HepG2 (cell line): Measurements from ENCODE around the gene FUBP3. TPM values are rescaled to one million over a fixed set of nuclear protein-coding genes. Genes with fewer than 3 reads are reported as not detected.

Experiments
- ATAC-seq: fragments of 200-7000 bp; cut with Tn5 transposase; 3 replicates; pipeline ENCODE4 v1.9.1; 2020; ENCODE audit warnings: mild to moderate bottlenecking, moderate library complexity
- BruUV-seq: library from RNA; stranded (reverse); fragments of 400-500 nt; replicated peaks from 2 replicates; lab custom pipeline; 2021; lab: Mats Ljungman, UMichigan
- CTCF ChIA-PET: fragments of 300-600 bp; formaldehyde crosslinking; extraction: SDS; loops from one replicate; lab custom pipeline; 2021; ENCODE audit warnings: low total read pairs, inconsistent platforms, low intra/inter-chr PET ratio; lab: Yijun Ruan, JAX
- POLR2A ChIA-PET: fragments of 350-600 bp; sonication (Branson Sonifier 250); formaldehyde crosslinking; loops from one replicate; lab custom pipeline; 2020; ENCODE audit warnings: antibody characterized with exemption, inconsistent platforms; lab: Yijun Ruan, JAX
- DNase-seq: peaks from one replicate; pipeline ENCODE4 v3.0.0-alpha.2; 2015; ENCODE audit warnings: low spot score
- FAIRE-seq: peaks from 3 replicates; lab custom pipeline; 2011; peaks lifted over from hg19 to GRCh38; lab: Jason Lieb, UNC
- H2AFZ ChIP-seq: one replicate; pipeline ENCODE4 v1.6.1; 2011; ENCODE audit warnings: low read length, inconsistent platforms
- H3K27ac ChIP-seq: fragments of 300-600 bp; 3 replicates; pipeline ENCODE4 v1.8.0; 2011; ENCODE audit warnings: mixed run types, mild to moderate bottlenecking, mixed read lengths, low read length, inconsistent platforms; ENCODE audit not compliant: insufficient read depth; ENCODE audit errors: extremely low read length
- H3K27me3 ChIP-seq, 2 experiments: fragments of 200-600 bp in 1 of 2; 2 replicates in 1 of 2; 3 replicates in 1 of 2; pipeline versions ENCODE4 v1.6.0 to v1.8.0; 2011; ENCODE audit warnings: low read length in 2 of 2, mild to moderate bottlenecking in 2 of 2, moderate library complexity in 2 of 2, inconsistent platforms in 1 of 2; ENCODE audit not compliant: insufficient read depth in 2 of 2, control insufficient read depth in 1 of 2
- H3K36me3 ChIP-seq, 2 experiments: fragments of 200-600 bp in 1 of 2; replicated peaks in 1 of 2; 2 replicates in 1 of 2; 3 replicates in 1 of 2; pipeline versions ENCODE4 v1.5.1 to v1.8.0; 2011; ENCODE audit warnings: low read length in 2 of 2, inconsistent platforms in 1 of 2; ENCODE audit not compliant: insufficient read depth in 2 of 2, control insufficient read depth in 1 of 2
- H3K4me1 ChIP-seq: 2 replicates; pipeline ENCODE4 v1.5.1; 2012; ENCODE audit warnings: low read length, inconsistent platforms; ENCODE audit not compliant: insufficient read depth
- H3K4me2 ChIP-seq: 2 replicates; pipeline ENCODE4 v1.6.0; 2011; ENCODE audit warnings: low read depth, low read length, inconsistent platforms
- H3K4me3 ChIP-seq, 3 experiments: fragments of 200-600 bp in 1 of 3; sonication (generic), shearing (Covaris generic) in 1 of 3; replicated peaks in 1 of 3; 2 replicates each; pipeline ENCODE4 v1.5.1; 2011 to 2016; ENCODE audit warnings: low read length in 3 of 3, inconsistent platforms in 2 of 3, low read depth in 2 of 3, mild to moderate bottlenecking in 2 of 3, control low read depth in 1 of 3, mixed read lengths in 1 of 3; ENCODE audit not compliant: insufficient read depth in 1 of 3
- H3K79me2 ChIP-seq: one replicate; pipeline ENCODE4 v1.6.1; 2011; ENCODE audit warnings: low read length, inconsistent platforms; ENCODE audit not compliant: insufficient read depth
- H3K9ac ChIP-seq: 2 replicates; pipeline ENCODE4 v1.6.0; 2011; ENCODE audit warnings: mild to moderate bottlenecking, low read depth, low read length, inconsistent platforms; ENCODE audit not compliant: insufficient read depth
- H3K9me3 ChIP-seq: 2 replicates; pipeline ENCODE4 v1.5.1; 2012; ENCODE audit warnings: mild to moderate bottlenecking, low read length
- H4K20me1 ChIP-seq: 2 replicates; pipeline ENCODE4 v1.6.0; 2011; ENCODE audit warnings: inconsistent platforms, mild to moderate bottlenecking, low read length, moderate library complexity; ENCODE audit not compliant: insufficient read depth
- ASH2L ChIP-seq: fragments of 300-600, 200-600 bp; sonication (generic); IDR thresholded peaks from 2 replicates; pipeline ENCODE4 v1.7.0; 2017; ENCODE audit warnings: low read depth, mild to moderate bottlenecking, moderate library complexity, mixed read lengths, low read length; ENCODE audit not compliant: insufficient read length
- BRD4 ChIP-seq: sonication (generic); formaldehyde crosslinking; IDR thresholded peaks from 2 replicates; pipeline ENCODE4 v1.4.0; 2020; ENCODE audit warnings: missing genetic modification reagents
- HBP1 ChIP-seq: IDR thresholded peaks from 2 replicates; pipeline ENCODE4 v1.6.1; 2016; ENCODE audit warnings: low read depth, control low read depth
- HNF4G ChIP-seq, 2 experiments: sonication (generic) in 1 of 2; formaldehyde crosslinking in 1 of 2; IDR thresholded peaks; 2 replicates each; pipeline versions ENCODE4 v1.4.0 to v1.6.1; 2011 to 2020; ENCODE audit warnings: borderline replicate concordance in 2 of 2, low read depth in 2 of 2, mild to moderate bottlenecking in 2 of 2, low read length in 1 of 2, missing genetic modification reagents in 1 of 2, moderate library complexity in 1 of 2
- JUND ChIP-seq: sonication (generic); formaldehyde crosslinking; IDR thresholded peaks from 2 replicates; pipeline ENCODE4 v1.8.0; 2022; ENCODE audit warnings: mild to moderate bottlenecking, missing genetic modification reagents
- MYC ChIP-seq: sonication (generic); formaldehyde crosslinking; IDR thresholded peaks from 2 replicates; pipeline ENCODE4 v1.9.0; 2021; ENCODE audit warnings: missing genetic modification reagents, borderline replicate concordance
- NCOA1 ChIP-seq: sonication (generic); formaldehyde crosslinking; IDR thresholded peaks from 2 replicates; pipeline ENCODE4 v1.9.0; 2021; ENCODE audit warnings: missing genetic modification reagents
- TERF1 ChIP-seq: sonication (generic); formaldehyde crosslinking; IDR thresholded peaks from 2 replicates; pipeline ENCODE4 v1.8.0; 2022; ENCODE audit warnings: mild to moderate bottlenecking, missing genetic modification reagents, moderate library complexity
- THYN1 ChIP-seq: sonication (generic); formaldehyde crosslinking; IDR thresholded peaks from 2 replicates; pipeline ENCODE4 v1.8.1; 2023; ENCODE audit warnings: low read depth, mild to moderate bottlenecking, moderate library complexity, missing genetic modification reagents, borderline replicate concordance
- WIZ ChIP-seq: sonication (generic); formaldehyde crosslinking; IDR thresholded peaks from 2 replicates; pipeline ENCODE4 v1.5.1; 2020; ENCODE audit warnings: mild to moderate bottlenecking, missing genetic modification reagents
- XRCC5 ChIP-seq: fragments of 200-400 bp; formaldehyde crosslinking; optimal IDR thresholded peaks from 2 replicates; pipeline ENCODE3; 2017; ENCODE audit warnings: mild to moderate bottlenecking, low read length
- ZFP1 ChIP-seq: IDR thresholded peaks from 2 replicates; pipeline ENCODE4 v1.6.1; 2016
- ZFP37 ChIP-seq: sonication (generic); formaldehyde crosslinking; IDR thresholded peaks from 2 replicates; pipeline ENCODE4 v1.4.0; 2020; ENCODE audit warnings: missing genetic modification reagents, borderline replicate concordance
- ZNF12 ChIP-seq: sonication (generic); formaldehyde crosslinking; IDR thresholded peaks from 2 replicates; pipeline ENCODE4 v1.5.0; 2020; ENCODE audit warnings: missing genetic modification reagents
- ZNF432 ChIP-seq: sonication (generic); formaldehyde crosslinking; IDR thresholded peaks from 2 replicates; pipeline ENCODE4 v1.5.0; 2020; ENCODE audit warnings: missing genetic modification reagents, mild to moderate bottlenecking, borderline replicate concordance
- ZNF441 ChIP-seq: sonication (generic); formaldehyde crosslinking; IDR thresholded peaks from 2 replicates; pipeline ENCODE4 v1.7.0; 2021; ENCODE audit warnings: missing genetic modification reagents, borderline replicate concordance
- ZNF580 ChIP-seq: IDR thresholded peaks from 2 replicates; pipeline ENCODE4 v1.6.1; 2016; ENCODE audit warnings: low read depth, borderline replicate concordance
- ZNF740 ChIP-seq: sonication (generic); formaldehyde crosslinking; IDR thresholded peaks from 2 replicates; pipeline ENCODE4 v1.4.0; 2020; ENCODE audit warnings: missing genetic modification reagents
- ZNF770 ChIP-seq: sonication (generic); formaldehyde crosslinking; IDR thresholded peaks from 2 replicates; pipeline ENCODE4 v1.5.0; 2020; ENCODE audit warnings: mild to moderate bottlenecking, missing genetic modification reagents
- ZSCAN25 ChIP-seq: sonication (generic); formaldehyde crosslinking; IDR thresholded peaks from 2 replicates; pipeline ENCODE4 v1.8.0; 2022; ENCODE audit warnings: mild to moderate bottlenecking, missing genetic modification reagents
- WGBS: methylation state at CpG from one replicate; pipeline ENCODE4 v1.1.6; 2017; ENCODE audit warnings: low lambda C conversion rate; 5-methylcytosine and 5-hydroxymethylcytosine counted together
- in situ Hi-C: cut with HindIII; loops from 2 replicates; pipeline ENCODE4 v1.10.0; 2017; ENCODE audit warnings: low pct_unique_long_range_greater_than_20kb; ENCODE audit not compliant: extremely low pct_ligation_motif_present
- intact Hi-C: fragments of 100-400 bp; cut with micrococcal nuclease; formaldehyde crosslinking; loops from one replicate; pipeline ENCODE4 v1.10.0; 2022; ENCODE audit not compliant: unreplicated experiment
- polyA plus RNA-seq, 8 experiments: library from polyadenylated mRNA; depleted of rRNA in 3 of 8; stranded (reverse) in 7 of 8; unstranded in 1 of 8; fragments of >200 nt; fragmentation: Illumina TruSeq in 4 of 8; extraction: Trizol in 4 of 8; gene quantifications; 2 replicates each; pipeline versions ENCODE4 v1.2.1 to v1.2.3, GENCODE V29; 2011 to 2016; ENCODE audit warnings: low read depth in 4 of 8, missing spikeins in 1 of 8, mixed read lengths in 1 of 8; ENCODE audit not compliant: insufficient read depth in 1 of 8
- total RNA-seq, 5 experiments: library from RNA; depleted of rRNA; stranded (reverse); fragments of >200 nt; fragmentation: Illumina TruSeq; extraction: Trizol; gene quantifications; 2 replicates each; pipeline ENCODE4 v1.2.3, GENCODE V29; 2016; ENCODE audit warnings: low read depth in 1 of 5

Gene FUBP3
- total and polyA plus RNA-seq, 2 of the 13 experiments (the other 11 are each of a cell fraction or from before 2014, with no cell fraction given), result 28.7 to 40.0 TPM

GRCh38 chr9:130687615-130688014 is 108.2 kb downstream of the FUBP3 start:
- Histone ChIP-seq H3K36me3 (no peaks in the 10 kb centered on the region), H3K79me2 (no peaks in the 10 kb centered on the region), H3K4me3 (no peak overlapping the region), H3K4me2 (no peak overlapping the region), H2AFZ (no peak overlapping the region), H4K20me1 (no peaks in the 10 kb centered on the region), H3K9ac (no peak overlapping the region), H3K27me3 (no peaks in the 10 kb centered on the region), H3K27ac (no peak overlapping the region), H3K9me3 (peaks cover 8% of the 10 kb centered on the region), H3K4me1 (peaks cover 27% of the 10 kb centered on the region)
- DNase-seq (no peak), ATAC-seq (no peak), FAIRE-seq (no peak)
- ChIA-PET POLR2A (interaction anchor here (1.0 kb wide), 1 partner anchor 188 kb away, joined by 3 read pairs; no protein-coding TSS in a partner anchor), CTCF (no interaction called here)
- BruUV-seq, result no TSS peak
- no peak for TF ChIP-seq ZNF441 (CRISPR knock-in tag)
- TF ChIP-seq ZFP1 (CRISPR knock-in tag), result no peak
- TF ChIP-seq HBP1 (CRISPR knock-in tag), result no peak
- no peak for TF ChIP-seq WIZ (CRISPR knock-in tag)
- no peak for TF ChIP-seq BRD4 (CRISPR knock-in tag)
- no peak for TF ChIP-seq ZSCAN25 (CRISPR knock-in tag)
- no peak for TF ChIP-seq ZNF12 (CRISPR knock-in tag)
- no peak for TF ChIP-seq ZFP37 (CRISPR knock-in tag)
- TF ChIP-seq ZNF740 (CRISPR knock-in tag), result no peak
- no peak for TF ChIP-seq ZNF770 (CRISPR knock-in tag)
- TF ChIP-seq THYN1 (CRISPR knock-in tag), result no peak
- no peak for TF ChIP-seq ASH2L
- no peak for TF ChIP-seq XRCC5
- no peak for TF ChIP-seq NCOA1 (CRISPR knock-in tag)
- TF ChIP-seq ZNF580 (CRISPR knock-in tag), result no peak
- TF ChIP-seq TERF1 (CRISPR knock-in tag), result no peak
- no peak for TF ChIP-seq JUND
- no peak for TF ChIP-seq MYC (CRISPR knock-in tag)
- no peak for TF ChIP-seq ZNF432 (CRISPR knock-in tag)
- TF ChIP-seq HNF4G (IDR thresholded peaks at IDR 0.05; ENCODE audit: borderline replicate concordance, low read depth, low read length), result no peak
- no peak for TF ChIP-seq HNF4G (CRISPR knock-in tag; IDR thresholded peaks at IDR 0.05; ENCODE audit: borderline replicate concordance, low read depth)
- 25% methylated on average over 2 of the region's 2 CpGs for WGBS
- in situ Hi-C loops, result no loop called here
- intact Hi-C loops, result loop anchor here (10.0 kb wide), 1 partner anchor 93 kb away; no protein-coding TSS in a partner anchor
